Fibroblast of lung (primary cell): Measurements from ENCODE around the gene ATF4. TPM values are rescaled to one million over a fixed set of nuclear protein-coding genes. Genes with fewer than 3 reads are reported as not detected.

Source experiments
- DNase-seq, 2 donors: peaks; one replicate each; pipeline versions ENCODE4 v3.0.0 to v3.0.0-alpha.2; 2010; ENCODE audit warnings: low read depth in 2 of 2
- H2AFZ ChIP-seq: 2 replicates; pipeline ENCODE4 v1.5.1; 2012; ENCODE audit warnings: low read length, control low read depth, inconsistent platforms
- H3K27ac ChIP-seq: 2 replicates; pipeline ENCODE4 v1.5.1; 2011; ENCODE audit warnings: low read length, control low read depth; ENCODE audit not compliant: insufficient read depth
- H3K27me3 ChIP-seq: 2 replicates; pipeline ENCODE4 v1.5.1; 2011; ENCODE audit warnings: mild to moderate bottlenecking, low read length; ENCODE audit not compliant: control insufficient read depth, insufficient read depth
- H3K36me3 ChIP-seq: 2 replicates; pipeline ENCODE4 v1.5.1; 2011; ENCODE audit warnings: low read length; ENCODE audit not compliant: control insufficient read depth, insufficient read depth
- H3K4me1 ChIP-seq: 2 replicates; pipeline ENCODE4 v1.5.1; 2011; ENCODE audit warnings: low read length; ENCODE audit not compliant: control insufficient read depth, insufficient read depth; ENCODE audit errors: extremely low read depth
- H3K4me2 ChIP-seq: 2 replicates; pipeline ENCODE4 v1.5.1; 2011; ENCODE audit warnings: low read length, control low read depth; ENCODE audit not compliant: insufficient read depth; ENCODE audit errors: extremely low read depth
- H3K4me3 ChIP-seq, 4 experiments: fragments of 200-600 bp in 1 of 4; sonication (generic) in 1 of 4; replicated peaks in 1 of 4; 2 replicates each; pipeline ENCODE4 v1.5.1; 2011 to 2016; ENCODE audit warnings: low read length in 4 of 4, low read depth in 3 of 4, mild to moderate bottlenecking in 3 of 4, control low read depth in 2 of 4, inconsistent platforms in 1 of 4, mixed read lengths in 1 of 4; ENCODE audit not compliant: insufficient read depth in 1 of 4; ENCODE audit errors: control extremely low read depth in 1 of 4
- H3K79me2 ChIP-seq: 2 replicates; pipeline ENCODE4 v1.5.1; 2012; ENCODE audit warnings: mild to moderate bottlenecking, low read length, inconsistent platforms; ENCODE audit not compliant: control insufficient read depth, insufficient read depth
- H3K9ac ChIP-seq: 2 replicates; pipeline ENCODE4 v1.5.1; 2011; ENCODE audit warnings: mild to moderate bottlenecking, low read length, control low read depth; ENCODE audit not compliant: insufficient read depth
- H3K9me3 ChIP-seq: 2 replicates; pipeline ENCODE4 v1.5.1; 2012; ENCODE audit warnings: low read depth, low read length; ENCODE audit not compliant: control insufficient read depth, insufficient read depth
- H4K20me1 ChIP-seq: 2 replicates; pipeline ENCODE4 v1.5.1; 2011; ENCODE audit warnings: low read length; ENCODE audit not compliant: control insufficient read depth, insufficient read depth; ENCODE audit errors: extremely low read depth
- CTCF ChIP-seq, 2 donors: IDR thresholded peaks in 1 of 2; conservative IDR thresholded peaks in 1 of 2; 1 replicate in 1 of 2; 2 replicates in 1 of 2; pipeline ENCODE4 v1.5.1; 2011 to 2012; ENCODE audit warnings: low read length in 2 of 2, control low read depth in 1 of 2, inconsistent platforms in 1 of 2, low read depth in 1 of 2, mild to moderate bottlenecking in 1 of 2
- EZH2 ChIP-seq: IDR thresholded peaks from 2 replicates; pipeline ENCODE4 v1.5.1; 2012; ENCODE audit warnings: low read length, control low read depth, mild to moderate bottlenecking; ENCODE audit errors: missing control alignments
- polyA plus RNA-seq, 2 donors: library from polyadenylated mRNA; depleted of rRNA in 1 of 2; stranded (reverse) in 1 of 2; unstranded in 1 of 2; fragments of >200 nt; gene quantifications; 2 replicates each; pipeline ENCODE4 v1.2.1, GENCODE V29; 2011 to 2012; ENCODE audit warnings: missing spikeins in 1 of 2
- total RNA-seq: library from RNA; depleted of rRNA; stranded (reverse); fragments of >200 nt; gene quantifications from 2 replicates; pipeline ENCODE4 v1.2.1, GENCODE V29; 2014

The ATF4 gene
- total and polyA plus RNA-seq, 2 donors (not counting 1 experiment from before 2014, with no cell fraction given), result 546 to 555 TPM

GRCh38 chr22:39490966-39491680 lies 29.2 kb upstream of the ATF4 start:
- Histone ChIP-seq H3K27ac (no peak overlapping the region), H3K9ac (no peak overlapping the region), H3K36me3 (no peaks in the 10 kb centered on the region), H3K4me3 (no peak overlapping the region), H3K9me3 (no peaks in the 10 kb centered on the region), H3K4me2 (no peak overlapping the region), H4K20me1 (no peaks in the 10 kb centered on the region), H3K4me1 (peaks cover 17% of the 10 kb centered on the region), H2AFZ (no peak overlapping the region), H3K27me3 (no peaks in the 10 kb centered on the region), H3K79me2 (no peaks in the 10 kb centered on the region)
- DNase-seq, result no peak
- TF ChIP-seq EZH2 (no peak), CTCF (conservative IDR thresholded peaks at IDR 0.05 in 1 of 2, IDR thresholded peaks at IDR 0.05 in 1 of 2; ENCODE audit: low read depth in 1 of 2, low read length in 2 of 2) (no peak)

GRCh38 chr22:39491696-39492095 lies 28.7 kb upstream of the ATF4 start:
- Histone ChIP-seq H3K4me1 (peaks cover 17% of the 10 kb centered on the region), H3K9ac (no peak overlapping the region), H4K20me1 (no peaks in the 10 kb centered on the region), H3K79me2 (no peaks in the 10 kb centered on the region), H3K4me3 (no peak overlapping the region), H3K9me3 (no peaks in the 10 kb centered on the region), H3K4me2 (no peak overlapping the region), H3K27ac (no peak overlapping the region), H3K36me3 (no peaks in the 10 kb centered on the region), H3K27me3 (no peaks in the 10 kb centered on the region), H2AFZ (no peak overlapping the region)
- TF ChIP-seq CTCF (conservative IDR thresholded peaks at IDR 0.05 in 1 of 2, IDR thresholded peaks at IDR 0.05 in 1 of 2; ENCODE audit: low read depth in 1 of 2, low read length in 2 of 2), result no peak
- no peak for DNase-seq

- H3K9me3 ChIP-seq, result no peaks in the 10 kb centered on the region
- H3K27ac ChIP-seq, result no peak overlapping the region
- H3K79me2 ChIP-seq, result no peaks in the 10 kb centered on the region
- H3K36me3 ChIP-seq, result no peaks in the 10 kb centered on the region
- H3K4me2 ChIP-seq, result no peak overlapping the region
- DNase-seq, result no peak
- no peak overlapping the region for H2AFZ ChIP-seq
- H3K4me3 ChIP-seq, result no peak overlapping the region
- H3K27me3 ChIP-seq, result no peaks in the 10 kb centered on the region
- H3K4me1 ChIP-seq, result peaks cover 17% of the 10 kb centered on the region
- H4K20me1 ChIP-seq, result no peaks in the 10 kb centered on the region
- no peak overlapping the region for H3K9ac ChIP-seq
- TF ChIP-seq CTCF (conservative IDR thresholded peaks at IDR 0.05 in 1 of 2, IDR thresholded peaks at IDR 0.05 in 1 of 2; ENCODE audit: low read depth in 1 of 2, low read length in 2 of 2) (no peak), EZH2 (no peak)
Measured at GRCh38 chr22:39492186-39492585, 28.2 kb upstream of the ATF4 start.
